HG02852 (cell line): ENCODE data around the gene IGFL4.
A peak's percentile ranks its signal among the peaks of the same experiment; 100 is the strongest.

Source experiments
- ATAC-seq: cut with Tn5 transposase; IDR thresholded peaks from one replicate; pipeline ENCODE4 v1.9.1; 2021; ENCODE audit warnings: mild to moderate bottlenecking, moderate library complexity; ENCODE audit not compliant: unreplicated experiment

The IGFL4 gene

DNA sequence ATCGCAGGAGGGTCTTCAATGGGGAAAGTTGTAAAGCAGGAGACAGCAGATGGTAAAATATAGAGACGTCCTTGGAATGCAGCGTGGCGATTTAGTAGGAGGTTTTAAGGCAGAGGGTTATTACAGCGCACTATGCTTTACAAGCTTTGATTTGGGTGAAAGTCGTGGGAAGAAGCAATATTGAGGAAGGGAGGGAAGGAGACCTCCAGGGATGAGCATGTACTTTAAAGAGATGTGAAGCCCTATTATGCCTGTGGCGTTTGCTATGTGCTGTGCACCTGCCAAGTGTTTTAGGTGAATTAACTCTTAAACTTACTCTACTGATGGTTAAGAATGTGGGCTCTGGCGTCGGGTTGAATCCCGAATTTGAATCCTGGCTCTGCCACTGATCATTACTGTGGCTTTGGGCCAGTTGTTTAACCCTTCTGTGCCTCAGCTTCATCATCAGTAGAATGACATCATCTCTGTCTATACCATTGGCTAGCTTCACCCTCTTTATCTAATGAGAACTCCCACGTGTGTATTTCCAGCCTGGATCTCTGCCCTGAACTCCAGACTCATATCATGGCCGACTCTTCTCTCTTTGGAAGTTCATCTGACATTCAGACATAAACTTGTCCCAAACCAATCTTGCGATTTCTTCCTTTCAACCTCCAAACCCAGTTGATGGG lies 45.0 kb downstream of the IGFL4 start:
- ATAC-seq = no peak

DNA sequence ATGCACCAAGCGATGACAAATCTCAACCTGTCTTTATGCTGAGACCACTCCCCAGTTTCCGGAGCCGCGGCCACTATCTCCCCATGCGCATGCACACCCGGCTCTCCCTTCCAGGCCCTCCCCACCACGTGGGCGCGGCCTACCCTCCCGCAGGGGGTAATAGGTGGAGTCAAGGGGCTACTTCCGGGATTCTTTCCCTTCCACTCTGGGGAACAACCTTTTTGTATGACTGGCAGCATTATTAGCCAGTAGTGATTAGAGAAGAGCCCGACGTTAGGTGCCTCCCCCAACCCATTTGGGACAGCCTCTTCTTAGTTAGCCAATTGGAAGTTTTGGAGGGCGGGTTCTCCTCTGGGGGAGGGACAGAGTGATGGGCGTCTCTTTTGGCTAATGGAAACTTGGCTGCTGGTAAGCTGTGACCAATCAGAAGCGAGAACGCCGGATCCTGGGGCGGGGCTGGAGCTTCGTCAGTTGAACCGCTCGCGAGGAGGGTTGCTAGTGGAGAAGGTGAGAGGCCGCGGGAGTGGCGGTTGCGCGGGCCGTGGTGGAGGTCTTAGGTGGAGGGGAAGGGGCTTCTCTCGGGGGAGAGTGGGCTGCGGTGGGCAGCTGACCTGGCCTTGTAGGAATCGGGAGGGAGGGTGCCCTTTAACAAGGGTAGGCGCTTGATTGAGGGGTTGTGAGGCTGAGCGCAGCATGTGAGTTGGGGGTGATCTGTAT lies 45.6 kb downstream of the IGFL4 start, which contains the start of gene CCDC61:
Gene CCDC61, plus strand, starts transcription at position 470 of the 717 bp plus-strand sequence. CDS start 7,552 bp downstream, outside the sequence.
- peak; percentile 96 for ATAC-seq

DNA sequence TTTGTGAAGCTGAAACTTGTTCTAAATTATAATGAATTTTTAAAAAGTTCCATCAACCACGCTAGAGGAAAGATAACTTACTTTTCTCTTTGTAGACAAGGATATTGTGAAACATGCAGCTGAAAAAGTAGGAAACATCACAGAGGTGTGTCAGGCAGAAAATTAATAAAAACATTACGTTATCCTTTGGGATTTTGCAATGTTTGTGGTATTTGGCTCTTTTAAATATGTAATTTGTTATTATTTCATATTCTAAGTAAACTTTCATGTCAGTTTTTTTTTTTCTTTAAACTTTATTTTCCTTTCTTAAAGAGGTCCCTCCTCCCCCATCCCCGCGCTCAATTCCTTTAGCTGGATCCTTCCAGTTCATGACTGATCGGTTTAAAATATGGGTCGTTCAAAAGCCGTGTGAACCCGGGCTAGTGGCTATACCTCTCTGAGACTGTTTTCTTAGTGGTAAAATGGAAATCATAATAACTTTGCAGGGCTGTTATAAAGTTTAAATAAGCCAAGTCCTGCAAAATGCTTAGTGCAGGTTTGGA lies 46.3 kb downstream of the IGFL4 start:
- no peak for ATAC-seq

DNA sequence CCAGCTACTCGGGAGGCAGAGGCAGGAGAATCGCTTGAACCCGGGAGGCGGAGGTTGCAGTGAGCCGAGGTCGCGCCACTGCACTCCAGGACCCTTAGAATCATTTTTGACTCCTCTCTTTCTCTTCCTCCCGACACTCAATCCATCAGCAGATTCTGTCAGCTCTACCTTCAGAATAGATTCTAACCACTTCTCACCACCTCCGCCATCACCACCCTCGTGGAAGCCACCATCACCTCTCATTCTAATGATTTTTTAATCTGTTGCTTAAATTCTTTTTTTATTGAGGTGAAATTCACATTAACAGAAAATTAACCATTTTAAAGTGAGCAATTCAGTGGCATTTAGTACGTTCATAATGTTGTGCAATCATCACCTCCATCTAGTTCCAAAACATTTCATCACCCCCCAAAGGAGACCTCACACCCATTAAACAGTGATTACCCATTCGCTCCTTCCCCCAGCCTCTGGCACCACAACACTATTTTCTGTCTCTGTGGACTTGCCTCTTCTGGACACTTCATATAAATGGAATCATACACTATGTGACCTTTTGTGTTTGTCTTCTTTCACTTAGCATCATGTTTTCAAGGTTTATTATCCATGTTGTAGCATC lies 50.6 kb downstream of the IGFL4 start:
- no peak for ATAC-seq
